Bone marrow (tissue), 2 donors: Measurements from ENCODE around the gene COL4A4.

ENCODE experiments used
- DNase-seq, 2 donors: peaks; one replicate each; lab custom pipeline; 2025; lab: John Stamatoyannopoulos, UW

The COL4A4 gene

GRCh38 chr2:226981791-226982326, 182.1 kb downstream of the COL4A4 start:
- DNase-seq = no peak

GRCh38 chr2:226979004-226979403, 185.0 kb downstream of the COL4A4 start:
- DNase-seq = no peak

GRCh38 chr2:226978300-226978699, 185.7 kb downstream of the COL4A4 start:
- no peak for DNase-seq

GRCh38 chr2:226977775-226978190, 186.2 kb downstream of the COL4A4 start:
- DNase-seq = no peak

GRCh38 chr2:226973816-226974215, 190.2 kb downstream of the COL4A4 start:
- no peak for DNase-seq

- no peak for DNase-seq
Observed at GRCh38 chr2:226971770-226972169, 192.2 kb downstream of the COL4A4 start.

- DNase-seq = no peak
Observed at GRCh38 chr2:226971084-226971483, 192.9 kb downstream of the COL4A4 start.

- no peak for DNase-seq
Observed at GRCh38 chr2:226970362-226970761, 193.6 kb downstream of the COL4A4 start.

GRCh38 chr2:226969417-226970080, 194.5 kb downstream of the COL4A4 start:
- no peak for DNase-seq

- no peak for DNase-seq
Observed at GRCh38 chr2:226965376-226965775, 198.6 kb downstream of the COL4A4 start.

- no peak for DNase-seq
Observed at GRCh38 chr2:226963528-226963927, 200.5 kb downstream of the COL4A4 start.

GRCh38 chr2:226962176-226962773, 201.7 kb downstream of the COL4A4 start:
- DNase-seq = no peak

- no peak for DNase-seq
Observed at GRCh38 chr2:226959418-226959817, 204.6 kb downstream of the COL4A4 start.

GRCh38 chr2:226956659-226957058, 207.3 kb downstream of the COL4A4 start:
- DNase-seq = no peak

GRCh38 chr2:226953826-226954225, 210.2 kb downstream of the COL4A4 start:
- no peak for DNase-seq

- no peak for DNase-seq
Observed at GRCh38 chr2:226953206-226953605, 210.8 kb downstream of the COL4A4 start.
